Measurements from ENCODE around the gene CSPG4. TPM values are rescaled to one million over a fixed set of nuclear protein-coding genes. Genes with fewer than 3 reads are reported as not detected.
"Not testable (repeated sequence)": the region's sequence is repeated elsewhere in the genome, so short reads cannot be mapped to it uniquely, and the experiment has no call there.

The CSPG4 gene
- total and polyA plus RNA-seq, 2 of the 8 experiments (the other 6 are each of a cell fraction or from before 2014, with no cell fraction given), result 1.4 to 3.0 TPM

GRCh38 chr15:75697974-75698747, 14.5 kb downstream of the CSPG4 start:
- H2BK12ac ChIP-seq (ENCODE audit: low read depth, low read length); H3K23ac ChIP-seq (ENCODE audit: insufficient read length); H4K5ac ChIP-seq (ENCODE audit: insufficient read length, low read depth, low read length); H3K27ac ChIP-seq (ENCODE audit: low read depth, low read length); H2BK120ac ChIP-seq (replicated peaks; ENCODE audit: low read depth, low read length); H2AFZ ChIP-seq (ENCODE audit: low read length); H3K4me3 ChIP-seq (ENCODE audit: extremely low read depth in 1 of 4, insufficient read depth in 2 of 4, low read depth in 3 of 4, low read length in 4 of 4); H3K79me2 ChIP-seq (ENCODE audit: control insufficient read depth in 1 of 2, insufficient read depth in 2 of 2, low read length in 2 of 2); DNase-seq (ENCODE audit: low read depth in 1 of 2, low spot score in 2 of 2); H2BK5ac ChIP-seq (ENCODE audit: low read depth, low read length); H4K91ac ChIP-seq (replicated peaks; ENCODE audit: insufficient read length, low read length); H2BK20ac ChIP-seq (ENCODE audit: low read length); H3K36me3 ChIP-seq (ENCODE audit: control insufficient read depth in 2 of 4, insufficient read depth in 4 of 4, low read length in 3 of 4); H3K9me3 ChIP-seq (ENCODE audit: insufficient read depth in 2 of 2, low read depth in 1 of 2, low read length in 1 of 2); H3K23me2 ChIP-seq (ENCODE audit: low read depth, low read length); H3K4ac ChIP-seq (replicated peaks; ENCODE audit: insufficient read length, low read depth, low read length); H2BK15ac ChIP-seq (ENCODE audit: low read length); H4K20me1 ChIP-seq (replicated peaks in 1 of 2; ENCODE audit: control insufficient read depth in 1 of 2, insufficient read depth in 2 of 2, low read length in 2 of 2); H3K79me1 ChIP-seq (ENCODE audit: low read depth, low read length); H3K27me3 ChIP-seq (replicated peaks in 1 of 4; ENCODE audit: control insufficient read depth in 3 of 4, extremely low read depth in 1 of 4, insufficient read depth in 3 of 4, low read length in 3 of 4); H3K9ac ChIP-seq (replicated peaks in 1 of 4; ENCODE audit: extremely low read depth in 1 of 4, low read depth in 3 of 4, low read length in 3 of 4); H3K18ac ChIP-seq (ENCODE audit: extremely low read depth, low read length); H2AK5ac ChIP-seq (ENCODE audit: low read depth, low read length); H3K56ac ChIP-seq (replicated peaks; ENCODE audit: insufficient read length, low read depth, low read length); FAIRE-seq; POLR2A ChIA-PET (ENCODE audit: partially characterized antibody); H3K4me2 ChIP-seq (ENCODE audit: insufficient read depth in 1 of 2, low read depth in 2 of 2, low read length in 2 of 2); H4K8ac ChIP-seq (ENCODE audit: extremely low read depth, insufficient read depth, low read length); H3K14ac ChIP-seq (ENCODE audit: insufficient read length): not testable (repeated sequence)
- CTCF ChIA-PET (ENCODE audit: partially characterized antibody), result interaction anchor here (1.0 to 1.3 kb wide), 3 partner anchors 11 to 441 kb away, joined by 4 read pairs; no protein-coding TSS in a partner anchor
- peaks cover 8 to 22% (median 13%) of the 10 kb centered on the region in 4 experiments for H3K4me1 ChIP-seq (replicated peaks in 1 of 4; ENCODE audit: control insufficient read depth in 3 of 4, insufficient read depth in 4 of 4, low read length in 3 of 4)
- 92% methylated on average over 11 of the region's 21 CpGs; no CpG with 5 or more reads in 1 of the 2 experiments for WGBS, 2 experiments (ENCODE audit: extremely low coverage in 1 of 2, insufficient coverage in 1 of 2, insufficient read length in 1 of 2, insufficient replicate concordance in 2 of 2, low coverage in 1 of 2, low lambda C conversion rate in 2 of 2, missing lambda C conversion rate in 1 of 2)

Data from H1 (cell line).